DOHH2 (cell line): Measurements from ENCODE around the gene C6orf136.

ENCODE experiments used
- CTCF ChIP-seq: fragments of 200-600 bp; sonication (generic); IDR thresholded peaks from one replicate; pipeline ENCODE4 v1.5.1; 2014; ENCODE audit warnings: antibody characterized with exemption, mild to moderate bottlenecking, low read depth, low read length; ENCODE audit not compliant: poor library complexity, severe bottlenecking
- EZH2phosphoT487 ChIP-seq: fragments of 200-600 bp; sonication (generic); IDR thresholded peaks from 2 replicates; pipeline ENCODE4 v1.6.1; 2017; ENCODE audit warnings: borderline replicate concordance, mild to moderate bottlenecking, antibody characterized with exemption, low read length, moderate library complexity, mixed read lengths

- no peak for TF ChIP-seq CTCF
- no peak for TF ChIP-seq EZH2phosphoT487
Measured at GRCh38 chr6:30689985-30690384, 43.1 kb downstream of the C6orf136 start.
